Stimulated activated CD4-positive, alpha-beta T cell treated with anti-CD3 and anti-CD28 coated beads, Interleukin-1b, Interleukin-23, amount 100 ng/mL, for 4 hours (primary cell): ENCODE results near the gene ABCA7.

Experiments used
- DNase-seq, 2 donors: peaks; one replicate each; pipeline ENCODE4 v3.0.0-alpha.2; 2020; ENCODE audit warnings: low read depth in 2 of 2

Gene ABCA7

GRCh38 chr19:1040476-1041271 lies 767 bp downstream of the ABCA7 start:
- peak; percentile 84 to 86 for DNase-seq

GRCh38 chr19:1041272-1041834 lies 1.4 kb downstream of the ABCA7 start:
- no peak for DNase-seq

DNA sequence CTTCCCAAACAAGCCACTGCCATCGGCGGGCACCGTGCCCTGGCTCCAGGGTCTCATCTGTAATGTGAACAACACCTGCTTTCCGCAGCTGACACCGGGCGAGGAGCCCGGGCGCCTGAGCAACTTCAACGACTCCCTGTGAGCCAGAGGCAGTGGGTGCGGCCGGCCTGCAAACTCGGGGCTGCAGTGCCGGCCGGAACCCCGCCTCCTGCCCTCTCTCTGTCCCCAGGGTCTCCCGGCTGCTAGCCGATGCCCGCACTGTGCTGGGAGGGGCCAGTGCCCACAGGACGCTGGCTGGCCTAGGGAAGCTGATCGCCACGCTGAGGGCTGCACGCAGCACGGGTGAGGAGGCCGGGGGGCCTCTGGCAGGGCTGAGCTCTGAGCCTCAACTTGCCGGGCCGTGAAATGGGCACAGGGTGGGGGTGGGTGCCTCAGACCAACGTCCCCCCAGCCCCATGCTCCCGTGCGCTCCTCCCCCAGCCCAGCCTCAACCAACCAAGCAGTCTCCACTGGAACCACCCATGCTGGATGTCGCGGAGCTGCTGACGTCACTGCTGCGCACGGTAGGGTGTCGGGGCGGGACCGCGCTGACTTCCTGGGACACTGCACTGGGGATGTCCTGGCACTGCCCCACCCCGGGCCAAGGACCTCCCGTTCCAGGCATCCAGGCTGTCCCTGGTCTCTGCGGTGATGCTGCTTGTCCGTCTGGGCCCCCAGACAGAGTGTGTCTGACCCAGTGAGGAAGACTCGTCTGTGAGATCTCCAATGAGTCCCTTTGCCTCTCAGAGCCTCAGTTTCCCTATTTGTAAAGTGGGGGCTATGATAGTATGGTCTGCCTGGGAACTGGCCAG lies 2.2 kb downstream of the ABCA7 start:
- no peak for DNase-seq

DNA sequence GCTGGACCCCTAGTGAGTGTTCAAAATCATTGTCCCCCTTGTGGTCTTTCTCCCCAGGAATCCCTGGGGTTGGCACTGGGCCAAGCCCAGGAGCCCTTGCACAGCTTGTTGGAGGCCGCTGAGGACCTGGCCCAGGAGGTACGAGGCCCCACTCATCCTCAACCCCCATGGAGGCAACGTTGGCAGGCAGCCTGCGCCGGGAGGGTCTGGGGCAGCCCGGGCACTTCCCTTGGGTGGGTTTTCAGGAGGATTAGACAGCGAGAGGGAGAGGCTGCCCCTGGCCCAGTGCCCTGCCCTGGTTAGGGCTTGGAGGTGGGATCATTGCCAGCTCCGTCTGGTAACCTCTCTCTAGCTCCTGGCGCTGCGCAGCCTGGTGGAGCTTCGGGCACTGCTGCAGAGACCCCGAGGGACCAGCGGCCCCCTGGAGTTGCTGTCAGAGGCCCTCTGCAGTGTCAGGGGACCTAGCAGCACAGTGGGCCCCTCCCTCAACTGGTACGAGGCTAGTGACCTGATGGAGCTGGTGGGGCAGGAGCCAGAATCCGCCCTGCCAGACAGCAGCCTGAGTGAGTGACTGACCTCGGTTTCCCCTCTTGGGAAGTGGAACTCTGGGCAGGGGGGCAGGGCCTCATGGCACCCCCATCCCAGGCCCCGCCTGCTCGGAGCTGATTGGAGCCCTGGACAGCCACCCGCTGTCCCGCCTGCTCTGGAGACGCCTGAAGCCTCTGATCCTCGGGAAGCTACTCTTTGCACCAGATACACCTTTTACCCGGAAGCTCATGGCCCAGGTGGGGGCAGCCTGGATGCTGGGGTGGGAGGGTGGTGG lies 3.0 kb downstream of the ABCA7 start:
- no peak for DNase-seq

- peak in 1 of 2 donors; percentile 41 for DNase-seq
Measured at GRCh38 chr19:1045247-1045603, 5.3 kb downstream of the ABCA7 start.

DNA sequence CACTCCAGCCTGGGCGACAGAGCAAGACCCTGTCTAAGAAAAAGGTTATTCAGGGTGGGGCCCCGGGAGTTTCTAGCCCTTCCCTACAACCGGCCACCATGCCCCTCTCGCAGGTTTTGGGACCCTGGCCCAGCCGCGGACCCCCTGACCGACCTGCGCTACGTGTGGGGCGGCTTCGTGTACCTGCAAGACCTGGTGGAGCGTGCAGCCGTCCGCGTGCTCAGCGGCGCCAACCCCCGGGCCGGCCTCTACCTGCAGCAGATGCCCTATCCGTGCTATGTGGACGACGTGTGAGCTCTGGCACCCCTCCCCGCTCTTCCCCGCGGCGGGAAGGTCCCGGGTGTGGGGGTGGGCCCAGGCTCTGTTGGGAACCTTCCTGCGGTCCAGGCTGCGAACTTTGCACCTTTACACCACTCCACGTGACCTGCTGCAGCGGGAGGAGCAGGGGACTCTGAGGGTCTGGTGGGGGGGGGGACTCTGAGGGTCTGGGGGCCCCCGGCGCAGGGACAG lies 6.3 kb downstream of the ABCA7 start:
- DNase-seq = no peak

- DNase-seq = no peak
Measured at GRCh38 chr19:1046836-1047695, 7.2 kb downstream of the ABCA7 start.

- no peak for DNase-seq
Measured at GRCh38 chr19:1047696-1048147, 7.8 kb downstream of the ABCA7 start.

DNA sequence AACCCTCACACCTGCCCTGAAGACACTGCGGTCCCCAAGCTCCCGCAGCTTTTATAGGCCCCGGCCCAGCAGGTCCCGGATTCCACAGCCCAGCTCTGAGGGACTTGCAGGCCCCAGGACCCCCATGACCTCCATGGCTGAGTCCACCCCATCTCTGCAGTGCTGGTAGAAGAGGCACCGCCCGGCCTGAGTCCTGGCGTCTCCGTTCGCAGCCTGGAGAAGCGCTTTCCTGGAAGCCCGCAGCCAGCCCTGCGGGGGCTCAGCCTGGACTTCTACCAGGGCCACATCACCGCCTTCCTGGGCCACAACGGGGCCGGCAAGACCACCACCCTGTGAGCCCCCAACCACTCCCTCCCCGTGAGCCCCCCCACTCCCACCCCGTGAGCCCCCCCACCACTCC lies 9.2 kb downstream of the ABCA7 start:
- DNase-seq = no peak

GRCh38 chr19:1049800-1050199 lies 9.9 kb downstream of the ABCA7 start:
- no peak for DNase-seq

DNA sequence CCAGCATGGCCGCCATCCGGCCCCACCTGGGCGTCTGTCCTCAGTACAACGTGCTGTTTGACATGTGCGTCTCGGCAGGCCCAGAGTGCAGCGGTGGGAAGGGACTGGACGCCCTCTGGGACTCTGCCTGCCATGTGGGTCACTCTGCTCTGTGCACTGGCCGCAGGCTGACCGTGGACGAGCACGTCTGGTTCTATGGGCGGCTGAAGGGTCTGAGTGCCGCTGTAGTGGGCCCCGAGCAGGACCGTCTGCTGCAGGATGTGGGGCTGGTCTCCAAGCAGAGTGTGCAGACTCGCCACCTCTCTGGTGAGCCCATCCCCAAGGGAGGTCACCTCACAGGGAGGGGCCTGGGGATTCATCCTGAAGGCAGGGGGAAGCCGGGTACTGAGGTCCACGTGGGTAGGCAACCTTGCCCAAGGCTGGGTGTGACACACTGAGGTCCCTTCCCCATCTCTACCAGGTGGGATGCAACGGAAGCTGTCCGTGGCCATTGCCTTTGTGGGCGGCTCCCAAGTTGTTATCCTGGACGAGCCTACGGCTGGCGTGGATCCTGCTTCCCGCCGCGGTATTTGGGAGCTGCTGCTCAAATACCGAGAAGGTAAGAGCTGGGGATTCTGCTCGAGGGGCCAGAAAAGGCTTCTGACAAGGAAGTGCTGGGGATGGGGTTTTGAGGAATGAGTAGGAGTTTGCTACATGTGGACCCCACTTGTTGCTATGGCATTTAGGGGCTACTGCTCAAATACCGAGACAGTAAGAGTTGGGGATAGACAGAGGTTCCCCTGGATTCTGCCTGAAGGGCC lies 11.3 kb downstream of the ABCA7 start:
- DNase-seq = no peak

GRCh38 chr19:1051791-1052190 lies 11.9 kb downstream of the ABCA7 start:
- DNase-seq = no peak

DNA sequence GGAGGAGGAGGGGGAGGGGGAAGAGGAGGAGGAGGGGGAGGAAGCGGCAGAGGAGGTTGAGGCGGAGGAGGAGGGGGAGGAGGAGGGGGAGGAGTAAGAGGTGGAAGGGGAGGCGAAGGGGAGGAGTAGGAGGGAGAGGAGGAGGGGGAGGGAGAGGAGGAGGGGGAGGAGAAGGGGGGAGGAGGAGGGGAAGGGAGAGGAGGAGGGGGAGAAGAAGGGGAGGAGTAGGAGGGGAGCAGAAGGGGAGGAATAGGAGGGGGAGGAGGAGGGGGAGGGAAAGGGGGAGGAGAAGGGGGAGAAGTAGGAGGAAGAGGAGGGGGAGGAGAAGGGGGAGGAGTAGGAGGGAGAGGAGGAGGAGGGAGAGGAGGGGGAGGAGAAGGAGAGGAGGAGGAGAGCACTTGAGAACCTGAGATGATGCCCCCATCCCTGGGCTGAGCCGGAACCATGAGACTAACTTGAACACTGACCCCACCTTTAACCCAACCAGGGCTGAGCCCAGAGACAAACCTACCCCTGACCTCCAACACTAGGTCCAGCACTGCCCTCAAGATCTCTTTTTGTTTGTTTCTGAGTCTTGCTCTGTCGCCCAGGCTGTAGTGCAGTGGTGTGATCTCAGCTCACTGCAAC lies 12.6 kb downstream of the ABCA7 start:
- no peak for DNase-seq

GRCh38 chr19:1053176-1054101 lies 13.5 kb downstream of the ABCA7 start:
- DNase-seq = no peak

DNA sequence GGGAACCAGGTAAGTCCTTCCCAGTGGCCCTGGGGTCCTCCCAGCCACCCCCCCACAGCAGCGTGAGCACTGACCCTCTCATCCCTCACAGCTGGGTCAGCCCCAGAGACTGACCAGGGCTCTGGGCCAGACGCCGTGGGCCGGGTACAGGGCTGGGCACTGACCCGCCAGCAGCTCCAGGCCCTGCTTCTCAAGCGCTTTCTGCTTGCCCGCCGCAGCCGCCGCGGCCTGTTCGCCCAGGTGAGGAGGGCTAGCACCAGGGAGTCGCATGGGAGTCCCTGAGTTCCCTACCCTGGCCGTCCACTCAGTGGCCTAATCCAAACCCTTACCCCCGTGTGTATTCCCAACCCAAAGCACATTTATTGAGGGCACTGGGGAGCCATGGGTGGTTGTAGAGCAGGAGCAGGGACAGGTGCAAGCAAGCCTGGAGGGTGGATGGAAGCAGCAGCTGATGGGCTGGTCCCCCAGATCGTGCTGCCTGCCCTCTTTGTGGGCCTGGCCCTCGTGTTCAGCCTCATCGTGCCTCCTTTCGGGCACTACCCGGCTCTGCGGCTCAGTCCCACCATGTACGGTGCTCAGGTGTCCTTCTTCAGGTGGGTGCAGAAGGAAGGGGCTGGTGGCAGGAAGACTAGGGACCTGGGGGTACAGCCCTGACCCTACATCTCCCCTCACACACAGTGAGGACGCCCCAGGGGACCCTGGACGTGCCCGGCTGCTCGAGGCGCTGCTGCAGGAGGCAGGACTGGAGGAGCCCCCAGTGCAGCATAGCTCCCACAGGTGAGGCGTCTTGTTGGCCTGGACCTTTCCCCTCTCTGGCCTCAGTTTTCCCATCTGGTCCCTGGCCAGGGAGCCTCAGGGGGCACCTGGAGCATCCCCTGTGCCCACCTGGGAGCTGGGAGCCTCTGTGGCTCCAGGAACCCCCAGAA lies 14.5 kb downstream of the ABCA7 start:
- no peak for DNase-seq

- DNase-seq = no peak
Measured at GRCh38 chr19:1055028-1055425, 15.1 kb downstream of the ABCA7 start.
